VCaP (cell line): Measurements from ENCODE around the gene RPS19BP1.

Experiments
- H3K27ac ChIP-seq: fragments of 450-650 bp; 2 replicates; pipeline ENCODE4 v1.5.1; 2017
- CTCF ChIP-seq: fragments of 450-650 bp; conservative IDR thresholded peaks from 2 replicates; pipeline ENCODE4 v1.5.1; 2017; ENCODE audit warnings: mild to moderate bottlenecking, moderate library complexity

RPS19BP1 gene

DNA sequence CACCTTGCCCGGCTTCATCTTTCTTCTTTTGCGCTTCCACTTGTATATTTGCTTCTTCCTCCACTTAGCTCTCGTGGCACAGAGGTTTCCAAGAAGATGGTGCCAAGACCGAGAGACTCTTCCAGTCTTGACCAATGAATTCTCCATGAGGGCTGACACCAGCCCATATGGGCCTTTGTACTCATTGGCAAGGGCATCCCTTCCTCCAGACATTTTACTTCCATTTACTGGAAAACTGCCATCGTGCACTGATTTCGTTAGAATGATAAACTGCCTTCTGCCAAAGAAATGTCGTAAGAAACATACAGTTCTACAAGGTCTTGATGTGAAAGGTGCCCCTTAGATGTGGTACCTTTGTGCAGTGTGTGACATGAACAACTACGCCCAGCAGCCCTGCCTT is 35.1 kb downstream of the RPS19BP1 start:
- peak overlapping the region; percentile 86 for H3K27ac ChIP-seq
- no peak for TF ChIP-seq CTCF

DNA sequence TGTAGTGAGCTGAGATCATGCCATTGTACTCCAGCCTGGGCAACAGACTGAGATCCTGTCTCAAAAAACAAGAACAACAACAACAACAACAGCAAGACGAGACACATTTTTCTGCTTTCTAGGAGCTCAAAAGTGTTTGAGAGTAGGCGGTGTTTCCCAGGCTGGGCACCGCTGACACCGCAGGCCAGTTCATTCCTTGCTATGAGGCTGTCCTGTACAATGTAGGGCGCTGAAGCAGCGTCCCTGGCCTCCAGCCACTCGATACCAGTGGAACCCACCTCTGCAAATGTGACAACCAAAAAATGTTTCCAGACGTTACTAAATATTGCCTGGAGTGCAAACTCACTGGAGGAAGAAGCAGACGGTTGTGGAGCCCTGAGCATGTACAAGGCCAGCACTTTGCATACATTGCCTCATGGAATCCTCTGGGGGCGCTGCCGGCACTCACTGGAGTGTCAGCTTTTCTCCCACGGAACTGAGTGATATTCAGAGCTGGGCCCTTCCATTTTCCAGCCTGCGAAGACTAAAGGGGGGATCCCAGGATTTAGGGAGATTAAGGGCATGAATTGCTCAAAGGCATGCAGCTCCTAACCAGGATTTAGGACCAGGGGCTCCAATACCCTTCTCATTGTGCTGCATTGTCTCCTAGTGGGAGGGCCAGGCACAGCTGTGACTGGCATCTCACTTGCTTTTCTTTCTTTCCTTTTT is 36.3 kb downstream of the RPS19BP1 start:
- TF ChIP-seq CTCF = peak; percentile 85
- H3K27ac ChIP-seq = peak overlapping the region; percentile 86

GRCh38 chr22:39494471-39495120 is 38.0 kb downstream of the RPS19BP1 start:
- TF ChIP-seq CTCF = no peak
- peak overlapping the region; percentile 30; the same call in 1 of the 2 replicates for H3K27ac ChIP-seq

GRCh38 chr22:39493759-39494158 is 38.8 kb downstream of the RPS19BP1 start:
- no peak for TF ChIP-seq CTCF
- H3K27ac ChIP-seq = peak overlapping the region; percentile 30

GRCh38 chr22:39492186-39492585 is 40.4 kb downstream of the RPS19BP1 start:
- TF ChIP-seq CTCF = no peak
- no peak overlapping the region for H3K27ac ChIP-seq

GRCh38 chr22:39491696-39492095 is 40.9 kb downstream of the RPS19BP1 start:
- no peak overlapping the region for H3K27ac ChIP-seq
- no peak for TF ChIP-seq CTCF

GRCh38 chr22:39490966-39491680 is 41.4 kb downstream of the RPS19BP1 start:
- no peak for TF ChIP-seq CTCF

More at GRCh38 chr22:39490966-39491680, 41.4 kb downstream of the RPS19BP1 start:
- H3K27ac ChIP-seq = no peak overlapping the region
